K562 (cell line): ENCODE measurements around the gene CLIP2.

Experiments used
- U2AF1 ChIP-seq: fragments of 200-400 bp; formaldehyde crosslinking; optimal IDR thresholded peaks from 2 replicates; pipeline ENCODE3; 2017; ENCODE audit warnings: mild to moderate bottlenecking, low read depth, low read length, moderate library complexity
- ZZZ3 ChIP-seq: fragments of 450-650 bp; IDR thresholded peaks from 2 replicates; pipeline ENCODE4 v1.6.1; 2016; ENCODE audit warnings: antibody characterized with exemption, mild to moderate bottlenecking, moderate library complexity

DNA sequence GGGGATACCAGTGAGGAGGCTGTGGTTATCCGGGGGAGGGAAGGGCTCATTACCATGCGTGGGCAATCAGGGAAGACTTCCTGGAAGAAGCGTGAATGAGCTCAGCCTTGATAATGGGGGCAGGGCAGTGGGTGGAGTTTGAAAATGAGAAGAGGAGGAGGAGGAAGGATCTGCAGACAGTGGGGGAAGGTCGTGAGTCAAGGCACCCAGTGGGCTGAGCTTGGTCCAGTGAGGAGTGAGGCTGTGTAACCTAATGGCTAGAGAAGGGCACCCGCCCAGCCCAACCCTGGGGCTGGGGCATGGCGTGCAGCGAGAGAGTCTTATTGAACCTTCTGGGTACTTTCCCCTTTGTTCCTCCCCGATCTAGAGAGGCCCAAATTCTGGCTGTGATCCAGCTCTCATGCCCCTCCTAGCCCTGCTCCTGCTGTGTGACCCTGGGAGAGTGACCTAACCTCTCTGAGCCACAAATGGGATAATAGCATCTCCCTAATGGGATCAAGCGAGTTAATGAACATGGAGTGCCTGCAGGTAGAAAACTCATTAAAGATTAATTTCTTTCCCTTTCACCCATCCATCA, 31.5 kb downstream of the CLIP2 start:
- TF ChIP-seq U2AF1 (no peak), ZZZ3 (no peak)
